Suprapubic skin (tissue), 4 donors: ENCODE data around the gene ANKRD63. TPM values are rescaled to one million over a fixed set of nuclear protein-coding genes. Genes with fewer than 3 reads are reported as not detected.

Experiments
- DNase-seq, 2 donors: peaks; one replicate each; pipeline ENCODE4 v3.0.0-alpha.2; 2019; ENCODE audit warnings: low spot score in 2 of 2
- H3K27ac ChIP-seq: fragments of 200-600 bp; sonication (generic); one replicate; pipeline ENCODE4 v1.5.1; 2019
- H3K27me3 ChIP-seq: fragments of 200-600 bp; sonication (generic); one replicate; pipeline ENCODE4 v1.5.1; 2019
- H3K36me3 ChIP-seq: fragments of 200-600 bp; sonication (generic); one replicate; pipeline ENCODE4 v1.5.1; 2019
- H3K4me1 ChIP-seq: fragments of 200-600 bp; sonication (generic); one replicate; pipeline ENCODE4 v1.5.1; 2019
- H3K4me3 ChIP-seq: fragments of 200-600 bp; sonication (generic); one replicate; pipeline ENCODE4 v1.5.1; 2019; ENCODE audit warnings: mild to moderate bottlenecking
- H3K9me3 ChIP-seq: fragments of 200-600 bp; sonication (generic); one replicate; pipeline ENCODE4 v1.5.1; 2019
- CTCF ChIP-seq, 2 donors: fragments of 200-600 bp in 1 of 2; fragments of 450-650 bp in 1 of 2; sonication (generic) in 1 of 2; IDR thresholded peaks; one replicate each; pipeline ENCODE4 v1.5.1; 2016 to 2019; ENCODE audit warnings: antibody characterized with exemption in 2 of 2, mild to moderate bottlenecking in 1 of 2, moderate library complexity in 1 of 2
- EP300 ChIP-seq: sonication (generic); formaldehyde crosslinking; IDR thresholded peaks from one replicate; pipeline ENCODE4 v1.6.1; 2017; ENCODE audit warnings: antibody characterized with exemption
- POLR2A ChIP-seq, 2 donors: fragments of 450-650 bp; IDR thresholded peaks; one replicate each; pipeline ENCODE4 v1.6.1; 2017; ENCODE audit warnings: antibody characterized with exemption in 2 of 2, mild to moderate bottlenecking in 2 of 2, moderate library complexity in 2 of 2
- POLR2AphosphoS5 ChIP-seq, 3 donors: sonication (generic); formaldehyde crosslinking; IDR thresholded peaks; one replicate each; pipeline ENCODE4 v1.6.1; 2017; ENCODE audit warnings: antibody characterized with exemption in 3 of 3
- WGBS: methylation state at CpG from one replicate; pipeline ENCODE4 v1.1.5; 2018; 5-methylcytosine and 5-hydroxymethylcytosine counted together
- total RNA-seq, 4 donors: library from RNA; depleted of rRNA; stranded (reverse); fragments of >200 nt; gene quantifications; one replicate each; pipeline ENCODE4 v1.1.0, GENCODE V29; 2016

The ANKRD63 gene
- total RNA-seq, 4 donors from 2014 or later = not detected

GRCh38 chr15:40242601-40243000 is 40.3 kb downstream of the ANKRD63 start:
- Histone ChIP-seq H3K27ac (peak overlapping the region; percentile 3), H3K36me3 (no peaks in the 10 kb centered on the region), H3K27me3 (peaks cover 8% of the 10 kb centered on the region), H3K9me3 (no peaks in the 10 kb centered on the region), H3K4me3 (peak overlapping the region; percentile 42), H3K4me1 (peaks cover 81% of the 10 kb centered on the region)
- TF ChIP-seq EP300 (no peak), CTCF (IDR thresholded peaks at IDR 0.05) (no peak), POLR2AphosphoS5 (IDR thresholded peaks at IDR 0.05) (no peak), POLR2A (IDR thresholded peaks at IDR 0.05) (no peak)
- DNase-seq = peak in 1 of 2 donors; percentile 46
- WGBS = 74% methylated on average over 3 of the region's 5 CpGs

- peak in 1 of 2 donors; percentile 46 for DNase-seq
- Histone ChIP-seq H3K36me3 (no peaks in the 10 kb centered on the region), H3K4me1 (peaks cover 81% of the 10 kb centered on the region), H3K9me3 (no peaks in the 10 kb centered on the region), H3K27ac (peak overlapping the region; percentile 3), H3K4me3 (peak overlapping the region; percentile 42), H3K27me3 (peaks cover 8% of the 10 kb centered on the region)
- 91% methylated on average over 7 of the region's 10 CpGs for WGBS
- no peak for TF ChIP-seq POLR2A (IDR thresholded peaks at IDR 0.05)
- TF ChIP-seq POLR2AphosphoS5 (IDR thresholded peaks at IDR 0.05) = no peak
- TF ChIP-seq EP300 = no peak
- TF ChIP-seq CTCF (IDR thresholded peaks at IDR 0.05) = no peak
Observed at GRCh38 chr15:40242213-40242599, 40.7 kb downstream of the ANKRD63 start.

- no peaks in the 10 kb centered on the region for H3K9me3 ChIP-seq
- no peak for TF ChIP-seq POLR2A (IDR thresholded peaks at IDR 0.05)
- TF ChIP-seq EP300 = no peak
- no peak for TF ChIP-seq CTCF (IDR thresholded peaks at IDR 0.05)
- no peak for TF ChIP-seq POLR2AphosphoS5 (IDR thresholded peaks at IDR 0.05)
- peaks cover 74% of the 10 kb centered on the region for H3K4me1 ChIP-seq
- peak overlapping the region; percentile 92 for H3K27ac ChIP-seq
- peaks cover 8% of the 10 kb centered on the region for H3K27me3 ChIP-seq
- no peaks in the 10 kb centered on the region for H3K36me3 ChIP-seq
- H3K4me3 ChIP-seq = peak overlapping the region; percentile 42
- peak in 1 of 2 donors; percentile 54 for DNase-seq
- WGBS = 48% methylated on average over 7 of the region's 14 CpGs
Observed at GRCh38 chr15:40241269-40242212, 41.3 kb downstream of the ANKRD63 start.

DNA sequence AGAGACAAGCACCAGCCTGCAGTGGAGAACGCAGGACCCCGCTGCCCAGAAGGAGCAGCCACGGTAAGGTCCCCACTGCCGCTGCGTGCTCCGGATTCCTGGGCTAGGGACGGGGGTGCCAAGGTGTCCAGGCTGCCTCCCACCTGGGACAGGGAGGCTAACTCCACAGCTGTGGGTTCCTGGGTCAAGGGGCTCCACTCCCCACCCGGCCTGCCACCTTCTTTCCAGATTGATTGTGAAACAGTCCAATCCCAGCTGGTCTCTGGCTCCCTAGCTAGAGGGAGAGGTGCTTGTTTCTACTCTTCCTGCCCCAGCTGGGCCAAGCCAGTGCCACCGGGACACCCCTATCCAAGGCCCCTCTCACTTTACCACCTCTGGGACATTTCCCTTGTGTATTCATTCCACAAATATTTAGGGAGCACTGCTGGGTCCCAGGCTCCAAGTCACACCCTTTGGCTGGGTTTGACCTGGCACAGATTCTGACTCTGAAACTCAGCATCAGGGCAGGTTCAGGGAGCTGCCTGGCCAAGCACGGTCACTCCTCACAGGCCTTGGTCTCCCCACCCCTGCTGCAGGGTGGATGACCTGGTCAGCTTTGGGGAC is 42.1 kb downstream of the ANKRD63 start:
- no peak for TF ChIP-seq POLR2A (IDR thresholded peaks at IDR 0.05)
- no peak for TF ChIP-seq POLR2AphosphoS5 (IDR thresholded peaks at IDR 0.05)
- no peak for TF ChIP-seq EP300
- TF ChIP-seq CTCF (IDR thresholded peaks at IDR 0.05) = no peak
- Histone ChIP-seq H3K27me3 (peaks cover 8% of the 10 kb centered on the region), H3K27ac (peak overlapping the region; percentile 92), H3K4me3 (peak overlapping the region; percentile 42), H3K9me3 (no peaks in the 10 kb centered on the region), H3K4me1 (peaks cover 67% of the 10 kb centered on the region), H3K36me3 (no peaks in the 10 kb centered on the region)
- peak in 1 of 2 donors; percentile 55 for DNase-seq
- WGBS = 48% methylated on average over 10 of the region's 10 CpGs
